DND-41 (cell line): ENCODE measurements around the gene FST.

ENCODE experiments used
- EZH2 ChIP-seq: IDR thresholded peaks from 3 replicates; pipeline ENCODE4 v1.6.1; 2012; ENCODE audit warnings: borderline replicate concordance, low read depth, mild to moderate bottlenecking, moderate library complexity, low read length, inconsistent platforms; ENCODE audit not compliant: severe bottlenecking
- TF ChIP-seq, protein P1 (sequence below): IDR thresholded peaks from 2 replicates; pipeline ENCODE4 v1.5.1; 2012; ENCODE audit warnings: borderline replicate concordance, low read length, moderate library complexity, mild to moderate bottlenecking; ENCODE audit not compliant: poor library complexity, severe bottlenecking; ENCODE audit errors: extremely low read depth

DNA sequence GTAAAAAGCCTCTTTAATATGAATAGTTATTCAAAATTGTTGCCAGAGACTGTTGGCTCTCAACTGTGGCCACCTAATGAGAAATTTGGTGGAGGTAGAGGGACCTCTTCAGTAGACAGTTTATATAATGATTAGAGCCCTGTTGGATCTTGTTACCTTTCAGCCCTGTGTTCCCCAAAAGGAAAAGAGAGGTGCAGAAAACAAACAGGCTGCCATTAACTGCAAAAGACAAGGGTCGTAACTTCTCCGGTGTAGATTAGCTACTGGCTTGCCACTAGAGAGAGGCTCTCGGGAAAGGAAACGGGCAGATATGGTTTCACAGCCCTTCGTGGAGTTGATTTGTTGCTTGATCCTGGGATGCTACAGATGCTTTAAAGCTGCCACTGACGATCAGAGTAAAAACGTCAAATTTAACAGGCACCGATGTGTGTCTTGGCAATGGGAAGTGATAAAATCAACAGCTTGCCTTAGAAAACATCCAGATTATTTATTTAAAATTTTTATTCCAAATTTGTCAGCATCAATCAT is 7.8 kb downstream of the FST start:
- TF ChIP-seq, protein P1, sequence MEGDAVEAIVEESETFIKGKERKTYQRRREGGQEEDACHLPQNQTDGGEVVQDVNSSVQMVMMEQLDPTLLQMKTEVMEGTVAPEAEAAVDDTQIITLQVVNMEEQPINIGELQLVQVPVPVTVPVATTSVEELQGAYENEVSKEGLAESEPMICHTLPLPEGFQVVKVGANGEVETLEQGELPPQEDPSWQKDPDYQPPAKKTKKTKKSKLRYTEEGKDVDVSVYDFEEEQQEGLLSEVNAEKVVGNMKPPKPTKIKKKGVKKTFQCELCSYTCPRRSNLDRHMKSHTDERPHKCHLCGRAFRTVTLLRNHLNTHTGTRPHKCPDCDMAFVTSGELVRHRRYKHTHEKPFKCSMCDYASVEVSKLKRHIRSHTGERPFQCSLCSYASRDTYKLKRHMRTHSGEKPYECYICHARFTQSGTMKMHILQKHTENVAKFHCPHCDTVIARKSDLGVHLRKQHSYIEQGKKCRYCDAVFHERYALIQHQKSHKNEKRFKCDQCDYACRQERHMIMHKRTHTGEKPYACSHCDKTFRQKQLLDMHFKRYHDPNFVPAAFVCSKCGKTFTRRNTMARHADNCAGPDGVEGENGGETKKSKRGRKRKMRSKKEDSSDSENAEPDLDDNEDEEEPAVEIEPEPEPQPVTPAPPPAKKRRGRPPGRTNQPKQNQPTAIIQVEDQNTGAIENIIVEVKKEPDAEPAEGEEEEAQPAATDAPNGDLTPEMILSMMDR, result no peak
- no peak for TF ChIP-seq EZH2
